ENCODE data around the gene KATNAL2.

Gene KATNAL2

GRCh38 chr18:47143153-47143552 lies 225.8 kb downstream of the KATNAL2 start:
- H3K4me3 ChIP-seq (ENCODE audit: insufficient read depth, low read length, poor library complexity, severe bottlenecking): no peak overlapping the region
- H3K27ac ChIP-seq (ENCODE audit: low read depth, low read length): no peak overlapping the region
- peaks cover 12% of the 10 kb centered on the region; the same call in 1 of the 2 replicates for H3F3A ChIP-seq (ENCODE audit: insufficient read depth)
- peaks cover 3% of the 10 kb centered on the region; the same call in 1 of the 2 replicates for H3K36me3 ChIP-seq (ENCODE audit: low read length)
- H3K4me2 ChIP-seq (ENCODE audit: low read depth, low read length, poor library complexity, severe bottlenecking): no peak overlapping the region
- TF ChIP-seq CTCF (IDR thresholded peaks at IDR 0.05; ENCODE audit: insufficient read depth, low read length, poor library complexity, severe bottlenecking) (no peak), EZH2phosphoT487 (conservative IDR thresholded peaks at IDR 0.05; ENCODE audit: low read length) (no peak)
- no peaks in the 10 kb centered on the region for H4K20me1 ChIP-seq (ENCODE audit: low read depth, low read length)
- no peak overlapping the region for H3K9ac ChIP-seq (ENCODE audit: low read length)
- no peaks in the 10 kb centered on the region for H3K9me3 ChIP-seq (ENCODE audit: insufficient read depth, low read length)
- H3K27me3 ChIP-seq (ENCODE audit: low read length): no peaks in the 10 kb centered on the region
- peaks cover 85% of the 10 kb centered on the region for H3K79me2 ChIP-seq (ENCODE audit: insufficient read depth, low read length)
- H2AFZ ChIP-seq (ENCODE audit: low read depth, low read length, severe bottlenecking): no peak overlapping the region
- H3K9me2 ChIP-seq (replicated peaks; ENCODE audit: insufficient read depth, low read length): no peaks in the 10 kb centered on the region

GRCh38 chr18:47143899-47144485 lies 226.6 kb downstream of the KATNAL2 start:
- peaks cover 93% of the 10 kb centered on the region for H3K79me2 ChIP-seq (ENCODE audit: insufficient read depth, low read length)
- no peak overlapping the region for H2AFZ ChIP-seq (ENCODE audit: low read depth, low read length, severe bottlenecking)
- no peaks in the 10 kb centered on the region for H3K27me3 ChIP-seq (ENCODE audit: low read length)
- TF ChIP-seq CTCF (IDR thresholded peaks at IDR 0.05; ENCODE audit: insufficient read depth, low read length, poor library complexity, severe bottlenecking) (no peak), EZH2phosphoT487 (conservative IDR thresholded peaks at IDR 0.05; ENCODE audit: low read length) (no peak)
- no peak overlapping the region for H3K9ac ChIP-seq (ENCODE audit: low read length)
- peaks cover 16% of the 10 kb centered on the region; the same call in 1 of the 2 replicates for H3F3A ChIP-seq (ENCODE audit: insufficient read depth)
- H3K9me3 ChIP-seq (ENCODE audit: insufficient read depth, low read length): no peaks in the 10 kb centered on the region
- H3K4me2 ChIP-seq (ENCODE audit: low read depth, low read length, poor library complexity, severe bottlenecking): no peak overlapping the region
- no peak overlapping the region for H3K27ac ChIP-seq (ENCODE audit: low read depth, low read length)
- H3K4me3 ChIP-seq (ENCODE audit: insufficient read depth, low read length, poor library complexity, severe bottlenecking): no peak overlapping the region
- no peaks in the 10 kb centered on the region for H3K9me2 ChIP-seq (replicated peaks; ENCODE audit: insufficient read depth, low read length)
- no peaks in the 10 kb centered on the region for H4K20me1 ChIP-seq (ENCODE audit: low read depth, low read length)
- peaks cover 3% of the 10 kb centered on the region; the same call in 1 of the 2 replicates for H3K36me3 ChIP-seq (ENCODE audit: low read length)

GRCh38 chr18:47146206-47146605 lies 228.8 kb downstream of the KATNAL2 start:
- Histone ChIP-seq H3F3A (ENCODE audit: insufficient read depth) (peaks cover 14% of the 10 kb centered on the region; the same call in 1 of the 2 replicates), H3K79me2 (ENCODE audit: insufficient read depth, low read length) (peaks cover 85% of the 10 kb centered on the region), H3K9ac (ENCODE audit: low read length) (no peak overlapping the region), H3K9me3 (ENCODE audit: insufficient read depth, low read length) (no peaks in the 10 kb centered on the region), H2AFZ (ENCODE audit: low read depth, low read length, severe bottlenecking) (no peak overlapping the region), H3K4me3 (ENCODE audit: insufficient read depth, low read length, poor library complexity, severe bottlenecking) (no peak overlapping the region), H3K27me3 (ENCODE audit: low read length) (no peaks in the 10 kb centered on the region), H3K27ac (ENCODE audit: low read depth, low read length) (no peak overlapping the region), H3K9me2 (replicated peaks; ENCODE audit: insufficient read depth, low read length) (no peaks in the 10 kb centered on the region), H3K36me3 (ENCODE audit: low read length) (peaks cover 3% of the 10 kb centered on the region; the same call in 1 of the 2 replicates), H4K20me1 (ENCODE audit: low read depth, low read length) (no peaks in the 10 kb centered on the region), H3K4me2 (ENCODE audit: low read depth, low read length, poor library complexity, severe bottlenecking) (no peak overlapping the region)
- TF ChIP-seq CTCF (IDR thresholded peaks at IDR 0.05; ENCODE audit: insufficient read depth, low read length, poor library complexity, severe bottlenecking) (no peak), EZH2phosphoT487 (conservative IDR thresholded peaks at IDR 0.05; ENCODE audit: low read length) (no peak)

Data from SU-DHL-6 (cell line).